CD4-positive, alpha-beta T cell treated with Interferon gamma for 1 hour (primary cell): ENCODE results near the gene ZNF408.

ENCODE experiments used
- DNase-seq: peaks from one replicate; pipeline ENCODE4 v3.0.0-alpha.2; 2020

Gene ZNF408

GRCh38 chr11:46729110-46730027 is 28.5 kb downstream of the ZNF408 start:
- DNase-seq, result no peak

DNA sequence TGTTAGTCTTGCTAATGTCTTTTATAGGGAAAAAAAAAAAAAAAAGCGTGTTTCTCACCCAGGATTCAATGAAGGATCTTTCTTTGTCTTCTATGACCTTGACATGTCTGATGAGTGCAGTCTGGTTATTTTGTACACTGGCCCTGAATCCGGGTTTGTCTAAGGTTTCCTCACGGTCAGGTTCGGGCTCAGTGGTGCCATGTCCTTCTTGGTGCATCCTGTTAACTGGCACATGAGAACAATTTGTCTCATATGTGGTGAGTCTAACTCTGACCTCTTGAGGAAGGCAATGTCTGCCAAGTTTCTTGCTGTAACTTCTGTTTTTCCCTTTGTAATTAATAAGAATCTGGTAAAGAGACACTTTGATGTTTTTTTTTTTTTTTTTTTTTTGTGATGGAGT is 30.7 kb downstream of the ZNF408 start:
- no peak for DNase-seq

DNA sequence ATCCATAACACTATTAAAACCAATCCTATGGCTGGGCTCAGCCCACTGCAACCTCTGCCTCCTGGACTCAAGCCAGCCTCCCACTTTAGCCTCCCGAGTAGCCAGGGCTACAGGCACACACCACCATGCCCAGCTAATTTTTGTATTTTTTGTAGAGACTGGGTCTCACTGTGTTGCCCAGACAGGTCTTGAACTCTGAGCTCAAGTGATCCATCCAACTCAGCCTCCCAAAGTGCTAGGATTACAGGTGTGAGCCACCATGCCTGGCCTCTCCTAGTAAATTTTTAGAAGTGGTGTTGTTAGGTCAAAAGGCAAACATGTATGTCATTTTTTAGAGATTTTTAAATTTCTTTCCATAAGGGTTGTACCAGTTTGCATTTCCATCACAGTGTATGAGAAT is 32.4 kb downstream of the ZNF408 start:
- no peak for DNase-seq

DNA sequence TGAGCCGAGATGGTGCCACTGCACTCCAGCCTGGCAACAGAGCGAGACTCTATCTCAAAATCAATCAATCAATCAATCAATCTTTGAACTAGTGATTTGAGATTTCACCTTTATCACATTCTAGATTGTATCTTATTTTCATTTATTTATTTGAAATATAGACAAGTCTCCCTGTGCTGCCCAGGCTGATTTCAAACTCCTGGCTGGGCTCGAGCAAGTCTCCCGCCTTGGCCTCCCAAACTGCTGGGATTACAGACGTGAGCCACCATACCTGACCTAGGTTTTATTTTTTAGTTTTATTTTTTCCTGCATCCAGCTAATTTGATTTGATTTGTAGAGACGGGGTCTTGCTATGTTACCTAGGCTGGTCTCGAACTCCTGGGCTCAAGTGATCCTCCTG is 35.3 kb downstream of the ZNF408 start:
- DNase-seq, result no peak

DNA sequence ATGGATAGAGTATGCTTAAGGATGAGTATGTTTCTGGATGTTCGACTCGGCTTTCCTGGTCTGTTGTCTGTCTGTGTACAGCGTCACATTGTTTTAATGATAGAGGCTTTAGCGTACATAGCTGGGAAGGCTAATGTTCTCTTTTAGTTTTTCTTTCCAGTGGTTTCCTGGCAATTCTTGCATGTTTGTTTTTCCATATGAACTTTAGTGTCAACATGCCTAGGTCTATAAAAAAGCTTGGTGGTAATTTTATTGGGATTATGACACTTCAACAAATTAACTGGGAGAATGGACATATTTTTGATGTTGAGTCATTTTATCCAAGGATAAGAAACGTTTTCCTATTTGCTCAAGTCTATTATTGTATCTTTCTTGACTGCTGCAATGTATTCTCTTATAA is 35.8 kb downstream of the ZNF408 start:
- no peak for DNase-seq

GRCh38 chr11:46737699-46738098 is 36.9 kb downstream of the ZNF408 start:
- no peak for DNase-seq

DNA sequence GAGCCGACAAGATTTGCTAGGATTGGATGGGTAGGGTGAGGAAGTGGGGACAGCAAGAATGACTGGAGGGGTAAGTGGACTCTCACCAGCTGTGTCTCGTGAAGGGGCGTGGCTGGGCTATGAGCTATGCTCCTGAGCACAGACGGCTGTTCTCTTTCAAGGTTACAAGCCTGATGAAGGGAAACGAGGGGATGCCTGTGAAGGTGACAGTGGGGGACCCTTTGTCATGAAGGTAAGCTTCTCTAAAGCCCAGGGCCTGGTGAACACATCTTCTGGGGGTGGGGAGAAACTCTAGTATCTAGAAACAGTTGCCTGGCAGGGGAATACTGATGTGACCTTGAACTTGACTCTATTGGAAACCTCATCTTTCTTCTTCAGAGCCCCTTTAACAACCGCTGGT is 38.1 kb downstream of the ZNF408 start:
- no peak for DNase-seq

DNA sequence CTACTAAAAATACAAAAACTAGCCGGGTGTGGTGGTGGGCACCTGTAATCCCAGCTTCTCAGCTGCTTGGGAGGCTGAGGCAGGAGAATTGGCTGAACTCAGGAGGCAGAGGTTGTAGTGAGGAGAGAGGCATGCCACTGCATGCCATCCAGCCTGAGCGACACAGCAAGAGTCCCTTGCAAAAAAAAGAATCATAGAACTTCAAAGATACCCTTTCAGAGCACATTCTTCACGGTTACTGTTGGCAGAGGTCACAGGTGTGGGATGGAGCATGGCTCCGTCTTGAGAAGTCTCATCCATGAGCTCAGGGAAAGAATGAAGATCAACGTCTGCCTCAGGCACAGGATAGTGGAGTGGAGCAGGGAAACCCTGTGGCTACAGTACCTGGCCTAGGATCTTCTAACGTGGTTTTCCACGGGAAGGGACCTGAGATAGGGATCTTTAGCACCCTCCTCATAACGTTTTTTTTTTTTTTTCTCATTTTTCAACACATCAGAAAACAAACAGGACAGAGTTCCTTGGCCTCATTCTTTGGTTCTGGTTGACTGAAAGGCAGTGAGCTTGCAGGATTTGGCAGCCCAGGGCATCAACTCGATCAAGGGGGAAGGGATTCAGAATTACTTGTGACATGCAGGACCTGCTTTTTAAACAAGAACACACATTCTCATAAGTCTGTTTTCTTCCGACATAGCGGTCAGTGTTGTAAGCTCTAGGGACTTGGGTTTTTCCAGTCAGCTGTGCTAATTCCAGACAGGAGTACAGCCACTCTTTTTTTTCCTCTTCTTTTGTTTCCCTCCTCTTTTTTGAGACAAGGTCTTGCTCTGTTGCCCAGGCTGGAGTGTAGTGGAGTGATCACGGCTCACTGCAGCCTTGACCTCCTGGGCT is 41.0 kb downstream of the ZNF408 start:
- DNase-seq, result no peak

DNA sequence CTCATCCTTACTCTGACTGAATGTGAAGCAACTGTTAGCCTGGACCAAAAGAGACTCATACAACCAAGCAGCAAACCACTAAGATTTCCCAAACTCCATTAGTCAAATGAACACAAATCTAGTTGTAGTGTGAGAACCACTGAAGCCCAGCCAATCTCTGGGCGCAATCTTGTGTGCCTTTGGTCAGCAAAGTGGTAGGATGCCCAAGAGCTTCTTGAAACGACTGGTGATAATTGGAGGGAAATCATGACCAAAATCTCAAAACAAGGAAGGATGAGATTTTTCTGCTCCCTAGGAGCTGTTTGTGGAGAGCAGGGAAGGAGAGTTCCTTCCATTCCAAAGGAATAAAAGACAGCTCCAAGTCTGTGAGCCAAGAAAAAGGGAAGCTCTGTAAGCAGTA is 42.2 kb downstream of the ZNF408 start:
- no peak for DNase-seq

DNA sequence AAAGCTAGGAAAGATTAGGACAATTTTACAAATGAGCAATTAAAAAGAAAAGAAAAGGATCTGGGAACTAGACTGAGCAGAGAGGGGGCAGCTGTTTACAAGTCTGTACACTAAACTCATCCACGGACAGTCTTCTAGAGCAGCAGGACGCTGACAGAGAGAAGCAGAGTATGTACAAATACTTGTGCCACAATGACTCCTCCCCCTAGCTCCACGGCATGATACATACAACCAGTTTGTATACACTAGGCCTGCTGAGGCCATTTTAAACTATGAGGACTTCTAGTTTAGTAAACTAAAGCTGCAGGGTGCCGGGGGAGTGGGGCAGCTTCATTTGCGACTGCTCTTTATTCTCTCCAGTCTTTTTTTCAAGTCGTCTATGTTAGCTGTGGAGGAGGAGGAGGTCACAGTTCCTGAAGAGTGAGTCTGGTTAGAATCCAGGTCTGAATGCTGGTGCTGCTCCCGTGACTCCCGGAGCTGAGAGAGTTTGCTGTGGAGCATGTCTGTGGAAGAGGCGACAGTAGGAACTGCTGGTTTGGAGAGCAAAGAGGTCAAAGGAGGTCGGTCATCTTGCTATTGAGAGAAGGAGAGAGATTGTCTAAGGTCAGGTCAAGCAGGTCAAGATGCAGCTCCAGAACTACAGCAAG is 43.0 kb downstream of the ZNF408 start:
- no peak for DNase-seq

DNA sequence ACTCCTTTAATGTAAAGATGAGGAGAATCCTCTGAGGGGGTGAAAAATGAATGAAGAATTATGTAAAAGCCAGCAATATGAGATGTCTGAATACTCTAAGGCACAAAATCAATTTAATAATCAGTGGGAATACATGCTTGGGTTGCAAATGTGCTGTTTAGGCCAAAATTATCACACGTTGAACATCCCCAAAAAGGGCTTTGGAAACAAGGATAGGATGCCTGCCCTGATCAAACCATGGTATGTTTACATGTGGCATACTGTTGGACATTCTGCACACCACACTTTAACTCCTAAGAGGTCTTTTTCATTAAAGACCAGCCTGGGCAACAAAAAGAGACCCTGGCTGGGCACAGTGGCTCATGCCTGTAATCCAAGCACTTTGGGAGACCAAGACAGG is 44.5 kb downstream of the ZNF408 start:
- no peak for DNase-seq

DNA sequence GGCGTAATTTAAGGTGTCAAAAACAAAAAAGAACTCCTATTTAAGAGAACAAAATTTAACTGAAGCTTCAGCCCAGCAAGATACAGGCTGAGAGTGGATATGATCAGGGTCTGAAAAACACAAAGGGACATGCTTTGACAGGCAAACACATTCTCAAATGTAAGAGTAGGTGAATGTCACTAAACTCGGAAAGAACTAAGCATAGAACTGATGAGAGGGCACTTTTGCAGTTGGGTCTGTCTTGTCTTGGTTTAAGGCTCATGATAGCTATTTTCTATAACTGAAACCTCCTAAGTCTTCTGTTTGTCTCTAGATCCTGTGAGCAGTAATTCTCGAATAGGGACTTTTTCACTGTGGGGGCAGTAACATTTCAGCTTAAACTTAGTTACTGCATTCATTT is 45.2 kb downstream of the ZNF408 start:
- DNase-seq, result no peak

DNA sequence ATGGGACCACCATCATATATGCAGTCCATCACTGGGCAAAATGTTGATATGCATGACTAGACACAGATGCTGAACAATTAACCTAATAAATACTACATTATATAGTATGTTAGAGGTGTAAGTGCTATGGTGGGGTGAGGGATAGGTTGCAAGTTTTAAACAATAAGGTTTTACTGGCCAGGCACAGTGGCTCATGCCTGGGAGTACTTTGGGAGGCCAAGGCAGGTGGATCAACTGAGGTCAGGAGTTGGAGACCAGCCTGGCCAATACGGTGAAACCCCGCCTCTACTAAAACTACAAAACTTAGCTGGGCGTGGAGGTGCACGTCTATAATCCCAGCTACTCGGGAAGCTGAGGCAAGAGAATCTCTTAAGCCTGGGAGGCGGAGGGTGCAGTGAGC is 46.3 kb downstream of the ZNF408 start:
- DNase-seq, result no peak
